ENCODE measurements around the gene COL4A6.

COL4A6 gene

GRCh38 chrX:108132034-108132433, 306.2 kb downstream of the COL4A6 start:
- Histone ChIP-seq H2AK5ac (ENCODE audit: low read depth, low read length) (no peak overlapping the region), H3K23ac (ENCODE audit: low read depth, low read length, poor library complexity) (no peak overlapping the region), H3K18ac (ENCODE audit: low read length) (no peak overlapping the region), H2BK15ac (ENCODE audit: low read length) (no peak overlapping the region), H3K79me1 (ENCODE audit: low read depth, low read length) (no peaks in the 10 kb centered on the region), H2BK12ac (ENCODE audit: low read length) (no peak overlapping the region), H3K9ac (ENCODE audit: low read depth, low read length, poor library complexity) (no peak overlapping the region), H4K8ac (ENCODE audit: low read depth, low read length) (no peak overlapping the region), H2AFZ (ENCODE audit: low read length) (no peak overlapping the region), H3K4me2 (ENCODE audit: insufficient read depth, low read length, poor library complexity, severe bottlenecking) (no peak overlapping the region), H2BK120ac (ENCODE audit: low read depth, low read length) (no peak overlapping the region), H3K4me1 (ENCODE audit: control insufficient read depth in 2 of 2, insufficient read depth in 1 of 2, low read depth in 1 of 2, low read length in 2 of 2) (peaks cover 0 to 3% of the 10 kb centered on the region in 2 donors), H3K9me3 (replicated peaks in 1 of 2; ENCODE audit: control insufficient read depth in 2 of 2, insufficient read depth in 1 of 2, low read depth in 1 of 2, low read length in 2 of 2) (no peaks in the 10 kb centered on the region), H3K36me3 (replicated peaks in 1 of 2; ENCODE audit: control insufficient read depth in 2 of 2, insufficient read depth in 2 of 2, low read length in 2 of 2) (no peaks in the 10 kb centered on the region), H3K14ac (ENCODE audit: low read length) (no peak overlapping the region), H2BK5ac (ENCODE audit: low read length) (no peak overlapping the region), H4K91ac (ENCODE audit: low read depth, low read length, poor library complexity) (no peak overlapping the region), H3K4ac (ENCODE audit: low read length) (no peak overlapping the region), H3K27ac (replicated peaks; ENCODE audit: low read length) (no peak overlapping the region), H3K27me3 (ENCODE audit: control insufficient read depth in 3 of 3, insufficient read depth in 3 of 3, low read depth in 1 of 3, low read length in 3 of 3) (no peaks in the 10 kb centered on the region), H3K4me3 (ENCODE audit: low read length in 2 of 2) (no peak overlapping the region)
- no peak for DNase-seq (ENCODE audit: low spot score)
- no CpG with 5 or more reads among the region's 8 CpGs for WGBS, 2 donors (ENCODE audit: extremely low coverage in 2 of 2, insufficient read length in 2 of 2, insufficient replicate concordance in 1 of 2)

- Histone ChIP-seq H3K4me2 (ENCODE audit: insufficient read depth, low read length, poor library complexity, severe bottlenecking) (no peak overlapping the region), H3K23ac (ENCODE audit: low read depth, low read length, poor library complexity) (no peak overlapping the region), H3K27me3 (ENCODE audit: control insufficient read depth in 3 of 3, insufficient read depth in 3 of 3, low read depth in 1 of 3, low read length in 3 of 3) (no peaks in the 10 kb centered on the region), H3K9me3 (replicated peaks in 1 of 2; ENCODE audit: control insufficient read depth in 2 of 2, insufficient read depth in 1 of 2, low read depth in 1 of 2, low read length in 2 of 2) (no peaks in the 10 kb centered on the region), H3K18ac (ENCODE audit: low read length) (no peak overlapping the region), H3K4me1 (ENCODE audit: control insufficient read depth in 2 of 2, insufficient read depth in 1 of 2, low read depth in 1 of 2, low read length in 2 of 2) (peaks cover 0 to 3% of the 10 kb centered on the region in 2 donors), H4K91ac (ENCODE audit: low read depth, low read length, poor library complexity) (no peak overlapping the region), H2BK12ac (ENCODE audit: low read length) (no peak overlapping the region), H2BK120ac (ENCODE audit: low read depth, low read length) (no peak overlapping the region), H2BK15ac (ENCODE audit: low read length) (no peak overlapping the region), H4K8ac (ENCODE audit: low read depth, low read length) (no peak overlapping the region), H3K9ac (ENCODE audit: low read depth, low read length, poor library complexity) (no peak overlapping the region), H2AFZ (ENCODE audit: low read length) (no peak overlapping the region), H3K79me1 (ENCODE audit: low read depth, low read length) (no peaks in the 10 kb centered on the region), H3K4ac (ENCODE audit: low read length) (no peak overlapping the region), H3K4me3 (ENCODE audit: low read length in 2 of 2) (no peak overlapping the region), H3K36me3 (replicated peaks in 1 of 2; ENCODE audit: control insufficient read depth in 2 of 2, insufficient read depth in 2 of 2, low read length in 2 of 2) (no peaks in the 10 kb centered on the region), H3K27ac (replicated peaks; ENCODE audit: low read length) (no peak overlapping the region), H2AK5ac (ENCODE audit: low read depth, low read length) (no peak overlapping the region), H3K14ac (ENCODE audit: low read length) (no peak overlapping the region), H2BK5ac (ENCODE audit: low read length) (no peak overlapping the region)
- DNase-seq (ENCODE audit: low spot score), result no peak
- WGBS, 2 donors (ENCODE audit: extremely low coverage in 2 of 2, insufficient read length in 2 of 2, insufficient replicate concordance in 1 of 2), result no CpG with 5 or more reads among the region's 2 CpGs
Observed at GRCh38 chrX:108131471-108131870, 306.8 kb downstream of the COL4A6 start.

- peaks cover 0 to 6% of the 10 kb centered on the region in 2 donors for H3K4me1 ChIP-seq (ENCODE audit: control insufficient read depth in 2 of 2, insufficient read depth in 1 of 2, low read depth in 1 of 2, low read length in 2 of 2)
- no peak overlapping the region for H3K27ac ChIP-seq (replicated peaks; ENCODE audit: low read length)
Observed at GRCh38 chrX:108130889-108131288, 307.3 kb downstream of the COL4A6 start.

GRCh38 chrX:108127152-108127551, 311.1 kb downstream of the COL4A6 start:
- Histone ChIP-seq H3K4me2 (ENCODE audit: insufficient read depth, low read length, poor library complexity, severe bottlenecking) (no peak overlapping the region), H3K9me3 (replicated peaks in 1 of 2; ENCODE audit: control insufficient read depth in 2 of 2, insufficient read depth in 1 of 2, low read depth in 1 of 2, low read length in 2 of 2) (no peaks in the 10 kb centered on the region), H3K4me3 (ENCODE audit: low read length in 2 of 2) (no peak overlapping the region), H3K36me3 (replicated peaks in 1 of 2; ENCODE audit: control insufficient read depth in 2 of 2, insufficient read depth in 2 of 2, low read length in 2 of 2) (no peaks in the 10 kb centered on the region), H3K79me1 (ENCODE audit: low read depth, low read length) (no peaks in the 10 kb centered on the region), H2BK12ac (ENCODE audit: low read length) (no peak overlapping the region), H2AK5ac (ENCODE audit: low read depth, low read length) (no peak overlapping the region), H2AFZ (ENCODE audit: low read length) (no peak overlapping the region), H2BK5ac (ENCODE audit: low read length) (no peak overlapping the region), H3K27ac (replicated peaks; ENCODE audit: low read length) (no peak overlapping the region), H2BK120ac (ENCODE audit: low read depth, low read length) (no peak overlapping the region), H3K4me1 (ENCODE audit: control insufficient read depth in 2 of 2, insufficient read depth in 1 of 2, low read depth in 1 of 2, low read length in 2 of 2) (peaks cover 0 to 10% of the 10 kb centered on the region in 2 donors), H2BK15ac (ENCODE audit: low read length) (no peak overlapping the region), H3K18ac (ENCODE audit: low read length) (no peak overlapping the region), H4K91ac (ENCODE audit: low read depth, low read length, poor library complexity) (no peak overlapping the region), H3K27me3 (ENCODE audit: control insufficient read depth in 3 of 3, insufficient read depth in 3 of 3, low read depth in 1 of 3, low read length in 3 of 3) (no peaks in the 10 kb centered on the region), H3K4ac (ENCODE audit: low read length) (no peak overlapping the region), H4K8ac (ENCODE audit: low read depth, low read length) (no peak overlapping the region), H3K9ac (ENCODE audit: low read depth, low read length, poor library complexity) (no peak overlapping the region), H3K23ac (ENCODE audit: low read depth, low read length, poor library complexity) (no peak overlapping the region), H3K14ac (ENCODE audit: low read length) (no peak overlapping the region)
- no CpG with 5 or more reads among the region's 4 CpGs for WGBS, 2 donors (ENCODE audit: extremely low coverage in 2 of 2, insufficient read length in 2 of 2, insufficient replicate concordance in 1 of 2)
- no peak for DNase-seq (ENCODE audit: low spot score)

More at GRCh38 chrX:108130889-108131288, 307.3 kb downstream of the COL4A6 start:
- H3K36me3 ChIP-seq (replicated peaks in 1 of 2; ENCODE audit: control insufficient read depth in 2 of 2, insufficient read depth in 2 of 2, low read length in 2 of 2), result no peaks in the 10 kb centered on the region
- no peak overlapping the region for H3K18ac ChIP-seq (ENCODE audit: low read length)
- H3K14ac ChIP-seq (ENCODE audit: low read length), result no peak overlapping the region
- no peaks in the 10 kb centered on the region for H3K79me1 ChIP-seq (ENCODE audit: low read depth, low read length)
- no peak overlapping the region for H3K23ac ChIP-seq (ENCODE audit: low read depth, low read length, poor library complexity)
- H3K9me3 ChIP-seq (replicated peaks in 1 of 2; ENCODE audit: control insufficient read depth in 2 of 2, insufficient read depth in 1 of 2, low read depth in 1 of 2, low read length in 2 of 2), result no peaks in the 10 kb centered on the region
- no peak overlapping the region for H2AK5ac ChIP-seq (ENCODE audit: low read depth, low read length)
- H4K91ac ChIP-seq (ENCODE audit: low read depth, low read length, poor library complexity), result no peak overlapping the region
- no peak overlapping the region for H4K8ac ChIP-seq (ENCODE audit: low read depth, low read length)
- no peak overlapping the region for H2BK120ac ChIP-seq (ENCODE audit: low read depth, low read length)
- no CpG with 5 or more reads among the region's 1 CpG for WGBS, 2 donors (ENCODE audit: extremely low coverage in 2 of 2, insufficient read length in 2 of 2, insufficient replicate concordance in 1 of 2)
- no peak overlapping the region for H3K4me2 ChIP-seq (ENCODE audit: insufficient read depth, low read length, poor library complexity, severe bottlenecking)
- no peak overlapping the region for H2BK12ac ChIP-seq (ENCODE audit: low read length)
- no peak overlapping the region for H3K4ac ChIP-seq (ENCODE audit: low read length)
- H2AFZ ChIP-seq (ENCODE audit: low read length), result no peak overlapping the region
- H3K4me3 ChIP-seq (ENCODE audit: low read length in 2 of 2), result no peak overlapping the region
- H3K27me3 ChIP-seq (ENCODE audit: control insufficient read depth in 3 of 3, insufficient read depth in 3 of 3, low read depth in 1 of 3, low read length in 3 of 3), result no peaks in the 10 kb centered on the region
- H2BK15ac ChIP-seq (ENCODE audit: low read length), result no peak overlapping the region
- no peak overlapping the region for H2BK5ac ChIP-seq (ENCODE audit: low read length)
- no peak for DNase-seq (ENCODE audit: low spot score)
- no peak overlapping the region for H3K9ac ChIP-seq (ENCODE audit: low read depth, low read length, poor library complexity)

Data from neuronal stem cell (in vitro differentiated cells).